ENCODE data around the gene NFE2L2. TPM values are rescaled to one million over a fixed set of nuclear protein-coding genes. Genes with fewer than 3 reads are reported as not detected.

The NFE2L2 gene
- total and polyA plus RNA-seq, 9 of the 15 experiments (the other 6 are each of a cell fraction or from before 2014, with no cell fraction given): 29.3 to 120 (median 59.3) TPM

- Histone ChIP-seq H2AFZ (ENCODE audit: low read depth, low read length) (no peak overlapping the region), H3K9me3 (replicated peaks; ENCODE audit: control insufficient read depth, insufficient read depth, low read depth, low read length) (peaks cover 18% of the 10 kb centered on the region), H3K4me3 (peak overlapping the region; percentile 91), H3K36me3 (ENCODE audit: control insufficient read depth, insufficient read depth, low read length) (peaks cover 41% of the 10 kb centered on the region), H3K4me2 (ENCODE audit: insufficient read depth, low read length) (peak overlapping the region; percentile 65), H3K27me3 (ENCODE audit: control insufficient read depth in 2 of 2, insufficient read depth in 2 of 2, low read length in 2 of 2) (no peaks in the 10 kb centered on the region), H3K79me2 (ENCODE audit: control insufficient read depth, insufficient read depth, low read length) (peaks cover 80% of the 10 kb centered on the region), H3K27ac (ENCODE audit: extremely low read depth, low read depth, low read length) (peak overlapping the region; percentile 98; the same call in 2 of the 3 replicates), H4K20me1 (replicated peaks; ENCODE audit: control insufficient read depth, insufficient read depth, low read length) (peaks cover 27% of the 10 kb centered on the region), H3K9me1 (ENCODE audit: control insufficient read depth, insufficient read depth, low read length) (no peaks in the 10 kb centered on the region), H3K4me1 (replicated peaks in 1 of 2; ENCODE audit: control insufficient read depth in 2 of 2, insufficient read depth in 2 of 2, low read length in 2 of 2) (peaks cover 39 to 41% of the 10 kb centered on the region in 2 experiments), H3K9ac (ENCODE audit: insufficient read depth in 1 of 2, low read depth in 2 of 2, low read length in 2 of 2) (peak overlapping the region in 1 of 2 experiments; percentile 98; a peak in 3 of 4 replicates)
- in situ Hi-C loops (cut with MboI) (loop anchor here (5.0 kb wide), 1 partner anchor 71 kb away; no protein-coding TSS in a partner anchor), intact Hi-C loops (cut with micrococcal nuclease) (loop anchor here (2.0 to 10.0 kb wide), 5 partner anchors 19 to 496 kb away; a partner anchor contains a TSS)
- CTCF ChIA-PET (ENCODE audit: low intra/inter-chr PET ratio): interaction anchor here (0.6 kb wide), 1 partner anchor 9 kb away, joined by 4 read pairs; no protein-coding TSS in a partner anchor
- no peak for DNase-seq (ENCODE audit: extremely low read depth in 1 of 4, low spot score in 3 of 4)
- WGBS (ENCODE audit: insufficient coverage, low coverage, missing lambda C conversion rate): 33% methylated on average over 5 of the region's 5 CpGs
- ATAC-seq: no peak
- BruUV-seq (replicated peaks): no TSS peak
- POLR2A ChIA-PET: interaction anchor here (0.7 to 9.1 kb wide), 6 partner anchors 9 to 141 kb away, joined by 3 to 199 read pairs (median 4); no protein-coding TSS in a partner anchor
- FAIRE-seq: no peak
- TF ChIP-seq SNIP1 (IDR thresholded peaks at IDR 0.05; ENCODE audit: low read depth): no peak
- TF ChIP-seq ZNF584 (CRISPR knock-in tag; IDR thresholded peaks at IDR 0.05; ENCODE audit: low read depth): no peak
- no peak for TF ChIP-seq XRCC5 (IDR thresholded peaks at IDR 0.05; ENCODE audit: low read depth, low read length)
- TF ChIP-seq, protein P1, sequence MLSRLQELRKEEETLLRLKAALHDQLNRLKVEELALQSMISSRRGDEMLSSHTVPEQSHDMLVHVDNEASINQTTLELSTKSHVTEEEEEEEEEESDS (CRISPR knock-in tag; IDR thresholded peaks at IDR 0.05): no peak
- TF ChIP-seq ELF2 (CRISPR knock-in tag; IDR thresholded peaks at IDR 0.05): no peak
- TF ChIP-seq ATF2 (CRISPR knock-in tag; IDR thresholded peaks at IDR 0.05): no peak
- no peak for TF ChIP-seq FUS (optimal IDR thresholded peaks at IDR 0.05; ENCODE audit: low read depth, low read length)
- no peak for TF ChIP-seq NFE2L1 (tag; IDR thresholded peaks at IDR 0.05; ENCODE audit: borderline replicate concordance, low read depth)
- no peak for TF ChIP-seq CBX3 (IDR thresholded peaks at IDR 0.05; ENCODE audit: borderline replicate concordance in 1 of 2, low read length in 2 of 2)
- TF ChIP-seq CBX8 (IDR thresholded peaks at IDR 0.05; ENCODE audit: borderline replicate concordance, extremely low read depth, low read depth, low read length, poor library complexity, severe bottlenecking): no peak
- TF ChIP-seq EP300 (IDR thresholded peaks at IDR 0.05; ENCODE audit: low read length): no peak
- TF ChIP-seq ELF4 (CRISPR knock-in tag; IDR thresholded peaks at IDR 0.05): no peak
- TF ChIP-seq SPI1 (IDR thresholded peaks at IDR 0.05; ENCODE audit: borderline replicate concordance, low read depth, low read length): no peak
- TF ChIP-seq KLF6 (CRISPR knock-in tag; IDR thresholded peaks at IDR 0.05; ENCODE audit: borderline replicate concordance): no peak
- no peak for TF ChIP-seq ZNF717 (CRISPR knock-in tag; IDR thresholded peaks at IDR 0.05)
Measured at GRCh38 chr2:177261116-177262060, 3.1 kb downstream of the NFE2L2 start.

Data from K562 (cell line).